Erythroblast (primary cell): ENCODE data around the gene CCDC85B.

Experiments
- GATA1 ChIP-seq: IDR thresholded peaks from 2 replicates; pipeline ENCODE4 v1.6.1; 2011; ENCODE audit warnings: low read depth, mild to moderate bottlenecking, control low read depth, low read length, moderate library complexity
- POLR2A ChIP-seq: IDR thresholded peaks from 2 replicates; pipeline ENCODE4 v1.6.1; 2011; ENCODE audit warnings: mild to moderate bottlenecking, low read length

DNA sequence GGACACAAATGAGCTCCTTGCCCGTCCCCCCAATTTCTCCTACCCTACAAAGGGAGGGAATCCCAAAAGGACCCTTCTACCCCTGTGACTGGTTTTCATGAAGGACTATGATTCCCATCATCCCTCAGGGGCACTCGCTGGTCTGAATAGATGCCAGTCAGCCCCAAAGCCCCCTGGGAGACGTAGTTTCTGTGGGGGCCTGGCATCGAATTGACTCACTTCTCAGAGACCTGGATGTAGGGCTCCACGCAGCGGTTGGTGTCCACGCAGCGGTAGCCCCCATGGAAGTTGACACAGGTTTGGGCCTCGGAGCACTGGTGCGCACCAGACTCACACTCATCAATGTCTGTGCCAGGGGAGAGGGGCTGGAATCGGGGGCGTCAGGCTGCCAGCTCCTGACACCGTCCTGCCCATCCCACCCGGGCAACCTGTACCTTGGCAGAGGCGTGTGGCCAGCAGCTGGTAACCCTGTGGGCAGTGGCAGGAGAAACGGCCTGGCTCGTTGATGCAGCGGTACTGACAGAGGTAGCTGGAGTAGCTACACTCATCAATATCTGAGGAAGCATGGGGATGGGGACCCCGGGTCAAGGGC lies 22.3 kb upstream of the CCDC85B start:
- TF ChIP-seq POLR2A (peak; percentile 34), GATA1 (no peak)
